CD1c-positive myeloid dendritic cell (primary cell): ENCODE data around the gene KCNK13.
"Not testable (repeated sequence)": the region's sequence is repeated elsewhere in the genome, so short reads cannot be mapped to it uniquely, and the experiment has no call there.

Source experiments
- DNase-seq: peaks from one replicate; pipeline ENCODE4 v3.0.0-alpha.2; 2016; ENCODE audit errors: extremely low spot score

KCNK13 gene

GRCh38 chr14:90061685-90062126, at the start of gene KCNK13:
Gene KCNK13 (plus strand): TSS chr14:90061994. CDS start chr14:90062206, 212 bp downstream.
- peak; percentile 90 for DNase-seq

- no peak for DNase-seq
Observed at GRCh38 chr14:90017371-90017770, 44.4 kb upstream of the KCNK13 start.

- no peak for DNase-seq
Observed at GRCh38 chr14:90019824-90020523, 41.8 kb upstream of the KCNK13 start.

- DNase-seq, result no peak
Observed at GRCh38 chr14:90023176-90023896, 38.5 kb upstream of the KCNK13 start.

- DNase-seq, result no peak
Observed at GRCh38 chr14:90024910-90025309, 36.9 kb upstream of the KCNK13 start.

GRCh38 chr14:90026608-90027007, 35.2 kb upstream of the KCNK13 start:
- DNase-seq, result not testable (repeated sequence)

GRCh38 chr14:90027842-90028241, 34.0 kb upstream of the KCNK13 start:
- DNase-seq, result no peak

GRCh38 chr14:90034156-90034555, 27.6 kb upstream of the KCNK13 start:
- no peak for DNase-seq

- no peak for DNase-seq
Observed at GRCh38 chr14:90034835-90035525, 26.8 kb upstream of the KCNK13 start.

GRCh38 chr14:90039253-90040010, 22.4 kb upstream of the KCNK13 start:
- no peak for DNase-seq

- DNase-seq, result no peak
Observed at GRCh38 chr14:90040411-90040810, 21.4 kb upstream of the KCNK13 start.

- DNase-seq, result no peak
Observed at GRCh38 chr14:90042496-90043252, 19.1 kb upstream of the KCNK13 start.

- no peak for DNase-seq
Observed at GRCh38 chr14:90045616-90046015, 16.2 kb upstream of the KCNK13 start.

GRCh38 chr14:90049390-90049789, 12.4 kb upstream of the KCNK13 start:
- no peak for DNase-seq

GRCh38 chr14:90050271-90050670, 11.5 kb upstream of the KCNK13 start:
- DNase-seq, result no peak

GRCh38 chr14:90053044-90053443, 8.8 kb upstream of the KCNK13 start:
- no peak for DNase-seq

GRCh38 chr14:90054803-90055202, 7.0 kb upstream of the KCNK13 start:
- DNase-seq, result no peak

- DNase-seq, result no peak
Observed at GRCh38 chr14:90056826-90057225, 5.0 kb upstream of the KCNK13 start.

GRCh38 chr14:90058876-90059458, 2.8 kb upstream of the KCNK13 start:
- DNase-seq, result no peak

GRCh38 chr14:90060312-90060964, 1.4 kb upstream of the KCNK13 start:
- DNase-seq, result peak; percentile 77
